Progenitor cell of endocrine pancreas (in vitro differentiated cells): ENCODE measurements around the gene ETNK2. TPM values are rescaled to one million over a fixed set of nuclear protein-coding genes. Genes with fewer than 3 reads are reported as not detected.

Source experiments
- DNase-seq: peaks from one replicate; pipeline ENCODE4 v3.0.0; 2021; ENCODE audit warnings: low spot score; ENCODE audit not compliant: unreplicated experiment
- H3K27ac Mint-ChIP-seq: 2 replicates; pipeline ENCODE4 v1.8.0; 2021; ENCODE audit warnings: mild to moderate bottlenecking, moderate library complexity, mixed read lengths
- H3K27me3 Mint-ChIP-seq: 2 replicates; pipeline ENCODE4 v1.8.0; 2021; ENCODE audit warnings: mixed read lengths
- H3K36me3 Mint-ChIP-seq: 2 replicates; pipeline ENCODE4 v1.8.0; 2022; ENCODE audit warnings: mixed read lengths; ENCODE audit not compliant: insufficient read depth
- H3K4me1 Mint-ChIP-seq: 2 replicates; pipeline ENCODE4 v1.8.0; 2021; ENCODE audit warnings: low read depth, mixed read lengths
- H3K4me3 Mint-ChIP-seq: 2 replicates; pipeline ENCODE4 v1.8.0; 2021; ENCODE audit warnings: low read depth, mild to moderate bottlenecking, moderate library complexity, mixed read lengths
- H3K9me3 Mint-ChIP-seq: 2 replicates; pipeline ENCODE4 v1.8.0; 2021; ENCODE audit warnings: low read depth, mixed read lengths
- total RNA-seq: library from RNA; stranded (reverse); gene quantifications from 2 replicates; pipeline ENCODE4 v1.2.1, GENCODE V29; 2021
- TF ChIP-seq, protein P1 (sequence below): fragments of 200-600 bp; sonication (generic); IDR thresholded peaks from one replicate; pipeline ENCODE4 v1.5.0; 2021; ENCODE audit warnings: antibody characterized with exemption, mild to moderate bottlenecking; ENCODE audit not compliant: unreplicated experiment

ETNK2 gene
- total RNA-seq, 1 donor from 2014 or later: 22.6 TPM

DNA sequence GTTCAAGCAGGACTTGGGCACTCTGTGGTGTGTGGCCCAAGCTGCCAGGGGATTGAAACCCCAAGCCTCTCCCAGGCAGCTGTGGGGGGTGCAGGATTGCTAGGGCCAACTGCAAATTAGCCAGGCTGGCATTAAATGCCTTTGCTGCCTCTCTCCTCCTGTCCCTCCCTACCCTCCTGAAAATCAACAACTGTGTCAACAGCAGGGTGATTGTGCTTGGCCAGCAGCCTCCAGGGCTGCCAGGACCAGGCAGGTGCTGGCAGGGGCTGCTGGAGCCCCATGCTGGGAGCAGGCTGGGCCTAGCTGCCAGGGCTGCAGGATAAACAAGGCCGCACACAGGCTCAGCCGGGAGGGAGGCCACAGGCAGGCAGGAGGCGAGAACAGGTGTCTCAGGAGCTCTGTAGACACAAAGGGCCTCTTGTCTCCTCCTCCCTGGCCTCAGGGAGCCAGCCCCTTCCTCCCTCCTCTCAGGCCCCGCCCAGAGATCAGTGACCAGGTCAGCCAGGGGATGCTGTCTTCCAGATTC lies 67.5 kb downstream of the ETNK2 start:
- Mint-ChIP-seq H3K4me1 (peaks cover 62% of the 10 kb centered on the region), H3K36me3 (no peaks in the 10 kb centered on the region), H3K27me3 (no peaks in the 10 kb centered on the region), H3K4me3 (no peak overlapping the region), H3K9me3 (no peaks in the 10 kb centered on the region), H3K27ac (peak overlapping the region; percentile 99)
- DNase-seq: peak; percentile 41
- TF ChIP-seq, protein P1, sequence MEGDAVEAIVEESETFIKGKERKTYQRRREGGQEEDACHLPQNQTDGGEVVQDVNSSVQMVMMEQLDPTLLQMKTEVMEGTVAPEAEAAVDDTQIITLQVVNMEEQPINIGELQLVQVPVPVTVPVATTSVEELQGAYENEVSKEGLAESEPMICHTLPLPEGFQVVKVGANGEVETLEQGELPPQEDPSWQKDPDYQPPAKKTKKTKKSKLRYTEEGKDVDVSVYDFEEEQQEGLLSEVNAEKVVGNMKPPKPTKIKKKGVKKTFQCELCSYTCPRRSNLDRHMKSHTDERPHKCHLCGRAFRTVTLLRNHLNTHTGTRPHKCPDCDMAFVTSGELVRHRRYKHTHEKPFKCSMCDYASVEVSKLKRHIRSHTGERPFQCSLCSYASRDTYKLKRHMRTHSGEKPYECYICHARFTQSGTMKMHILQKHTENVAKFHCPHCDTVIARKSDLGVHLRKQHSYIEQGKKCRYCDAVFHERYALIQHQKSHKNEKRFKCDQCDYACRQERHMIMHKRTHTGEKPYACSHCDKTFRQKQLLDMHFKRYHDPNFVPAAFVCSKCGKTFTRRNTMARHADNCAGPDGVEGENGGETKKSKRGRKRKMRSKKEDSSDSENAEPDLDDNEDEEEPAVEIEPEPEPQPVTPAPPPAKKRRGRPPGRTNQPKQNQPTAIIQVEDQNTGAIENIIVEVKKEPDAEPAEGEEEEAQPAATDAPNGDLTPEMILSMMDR: no peak

DNA sequence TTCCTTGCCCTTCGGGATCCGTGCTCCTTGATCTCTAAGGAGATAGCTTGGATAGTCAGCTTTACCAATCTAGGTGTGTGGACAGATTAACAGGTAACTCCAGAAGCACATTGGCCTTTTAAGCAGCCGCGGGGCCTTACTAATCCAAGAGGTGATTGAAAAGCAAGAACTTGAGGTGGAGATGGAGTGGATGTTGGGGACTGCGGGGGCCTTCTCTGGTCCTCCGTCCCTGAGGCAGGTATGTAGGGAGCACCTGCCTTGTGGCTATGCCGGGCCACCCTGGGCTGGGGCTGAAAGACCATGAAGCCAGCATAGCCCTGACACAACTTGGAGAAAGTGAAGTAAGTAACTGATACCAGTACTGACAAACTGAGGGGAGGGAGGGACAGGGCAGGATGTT lies 68.4 kb downstream of the ETNK2 start:
- peak overlapping the region; percentile 99 for H3K27ac Mint-ChIP-seq
- TF ChIP-seq, protein P1: no peak
- no peaks in the 10 kb centered on the region for H3K9me3 Mint-ChIP-seq
- no peaks in the 10 kb centered on the region for H3K27me3 Mint-ChIP-seq
- no peaks in the 10 kb centered on the region for H3K36me3 Mint-ChIP-seq
- peaks cover 61% of the 10 kb centered on the region for H3K4me1 Mint-ChIP-seq
- no peak for DNase-seq
- H3K4me3 Mint-ChIP-seq: no peak overlapping the region

DNA sequence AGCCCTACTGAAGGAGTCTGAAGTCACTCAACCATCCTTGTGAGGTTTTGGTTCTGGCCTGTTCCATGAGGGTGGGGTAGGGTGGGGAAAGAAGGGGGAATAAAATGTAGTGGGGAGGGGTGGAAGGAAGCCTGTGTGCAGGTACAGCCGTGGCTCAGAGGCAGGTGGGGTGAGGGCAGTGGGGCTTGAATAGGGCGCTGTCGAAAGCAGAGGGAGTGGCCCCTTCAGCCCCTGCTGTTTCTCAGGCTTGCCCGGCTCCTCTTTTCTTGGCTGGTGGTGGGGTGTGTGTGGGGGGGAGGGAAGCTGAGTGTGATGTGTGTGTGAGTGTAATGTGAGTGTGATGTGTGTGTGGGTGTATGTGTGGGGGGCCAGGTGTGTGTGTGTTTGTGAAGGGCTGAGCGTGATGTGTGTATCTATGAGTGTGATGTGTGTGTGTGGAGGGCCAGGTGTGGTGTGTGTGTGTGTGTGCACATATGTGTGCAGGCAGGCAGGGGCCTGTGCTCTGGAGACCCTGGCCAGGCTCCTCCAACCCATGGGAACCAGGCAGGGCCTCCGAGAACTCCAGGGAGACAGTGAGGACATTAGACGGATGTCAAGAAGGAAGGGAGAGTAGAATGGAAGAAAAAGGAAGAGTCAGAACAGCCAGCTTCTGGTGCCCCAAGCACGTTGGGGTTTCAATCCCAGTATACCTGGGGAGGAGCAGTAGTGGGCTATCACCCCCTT lies 69.9 kb downstream of the ETNK2 start:
- no peak for DNase-seq
- TF ChIP-seq, protein P1: no peak
- no peaks in the 10 kb centered on the region for H3K27me3 Mint-ChIP-seq
- peaks cover 70% of the 10 kb centered on the region for H3K4me1 Mint-ChIP-seq
- H3K4me3 Mint-ChIP-seq: peak overlapping the region; percentile 47
- H3K36me3 Mint-ChIP-seq: no peaks in the 10 kb centered on the region
- H3K9me3 Mint-ChIP-seq: no peaks in the 10 kb centered on the region
- H3K27ac Mint-ChIP-seq: peak overlapping the region; percentile 99

DNA sequence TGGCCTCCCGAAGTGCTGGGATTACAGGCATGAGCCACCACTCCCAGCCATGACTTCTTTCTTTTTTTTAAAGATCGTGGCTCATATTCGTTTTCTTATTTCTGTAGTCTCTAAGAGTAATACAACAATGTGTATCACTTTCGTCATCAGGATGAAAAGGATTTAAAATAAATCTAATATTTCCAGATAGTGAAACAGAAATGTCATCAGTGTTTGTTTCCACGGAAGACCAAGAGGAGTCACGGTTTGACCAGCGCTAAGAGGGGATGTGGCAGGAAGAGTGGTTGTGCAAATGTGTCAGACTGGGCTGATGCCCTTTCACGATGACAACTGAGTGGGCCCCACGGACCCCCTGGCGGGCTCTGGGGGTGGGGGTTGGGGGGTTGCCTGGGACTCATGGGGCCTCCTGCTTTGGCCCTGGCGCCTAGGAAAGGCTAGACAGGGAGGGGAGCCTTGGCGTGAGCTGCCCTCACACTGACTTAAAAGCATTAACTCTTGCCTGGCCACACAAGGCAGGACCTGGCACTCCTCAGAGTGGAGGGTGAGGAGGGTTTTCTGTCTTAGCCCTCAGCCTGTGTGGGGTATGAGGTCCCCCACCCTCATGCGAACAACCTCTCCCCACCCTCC lies 70.6 kb downstream of the ETNK2 start:
- TF ChIP-seq, protein P1: no peak
- no peak for DNase-seq
- H3K27ac Mint-ChIP-seq: peak overlapping the region; percentile 99
- no peaks in the 10 kb centered on the region for H3K27me3 Mint-ChIP-seq
- peaks cover 74% of the 10 kb centered on the region for H3K4me1 Mint-ChIP-seq
- H3K4me3 Mint-ChIP-seq: peak overlapping the region; percentile 31
- no peaks in the 10 kb centered on the region for H3K9me3 Mint-ChIP-seq
- no peaks in the 10 kb centered on the region for H3K36me3 Mint-ChIP-seq

Other genes with a start within 250 kb of the ETNK2 start
- gene SOX13, start 78.9 kb downstream of the ETNK2 start, total RNA-seq: 58.2 and 61.6 TPM in 2 replicates
- not detected in 2 replicates for gene REN, start 14.3 kb upstream of the ETNK2 start, total RNA-seq
- not detected in 2 replicates for gene KISS1, start 44.4 kb upstream of the ETNK2 start, total RNA-seq
- 4.2 and 5.0 TPM in 2 replicates for gene GOLT1A, start 61.9 kb upstream of the ETNK2 start, total RNA-seq
- gene PLEKHA6, start 207.9 kb upstream of the ETNK2 start, total RNA-seq: 66.9 and 71.5 TPM in 2 replicates